ENCODE results near the gene FUT7. TPM values are rescaled to one million over a fixed set of nuclear protein-coding genes. Genes with fewer than 3 reads are reported as not detected.

Gene FUT7
- total and polyA plus RNA-seq, 2 donors from 2014 or later, result 0.60 TPM; not detected in 1

GRCh38 chr9:137038916-137039315, 7.0 kb upstream of the FUT7 start:
- H3K4me1 ChIP-seq (ENCODE audit: control insufficient read depth in 2 of 3, insufficient read depth in 2 of 3, low read depth in 1 of 3, low read length in 3 of 3), result peaks cover 0 to 8% (median 0%) of the 10 kb centered on the region in 3 donors
- H3K36me3 ChIP-seq (ENCODE audit: control insufficient read depth in 2 of 3, insufficient read depth in 3 of 3, low read length in 3 of 3), result no peaks in the 10 kb centered on the region
- no peaks in the 10 kb centered on the region for H3K27me3 ChIP-seq (ENCODE audit: control insufficient read depth, insufficient read depth, low read length)
- H3K27ac ChIP-seq (ENCODE audit: low read depth in 2 of 2, low read length in 2 of 2), result no peak overlapping the region
- DNase-seq (no peak), FAIRE-seq (no peak)
- H3K9me3 ChIP-seq (ENCODE audit: control insufficient read depth in 2 of 3, insufficient read depth in 1 of 3, low read length in 3 of 3), result no peaks in the 10 kb centered on the region
- no peak overlapping the region for H3K9ac ChIP-seq (ENCODE audit: low read length in 3 of 3)
- TF ChIP-seq CTCF (IDR thresholded peaks at IDR 0.05; ENCODE audit: borderline replicate concordance, extremely low read depth, insufficient read depth), result no peak
- H3K4me3 ChIP-seq (ENCODE audit: low read length in 3 of 3), result no peak overlapping the region
- intact Hi-C loops (cut with DNase I), result loop anchor here (10.0 kb wide), 1 partner anchor 254 kb away; no protein-coding TSS in a partner anchor

- no peak overlapping the region for H3K4me3 ChIP-seq (ENCODE audit: low read length in 3 of 3)
- FAIRE-seq, result no peak
- no peaks in the 10 kb centered on the region for H3K27me3 ChIP-seq (ENCODE audit: control insufficient read depth, insufficient read depth, low read length)
- intact Hi-C loops (cut with DNase I), result loop anchor here (10.0 kb wide), 1 partner anchor 253 kb away; no protein-coding TSS in a partner anchor
- H3K9ac ChIP-seq (ENCODE audit: low read length in 3 of 3), result no peak overlapping the region
- H3K36me3 ChIP-seq (ENCODE audit: control insufficient read depth in 2 of 3, insufficient read depth in 3 of 3, low read length in 3 of 3), result no peaks in the 10 kb centered on the region
- H3K4me1 ChIP-seq (ENCODE audit: control insufficient read depth in 2 of 3, insufficient read depth in 2 of 3, low read depth in 1 of 3, low read length in 3 of 3), result peaks cover 0 to 3% (median 0%) of the 10 kb centered on the region in 3 donors
- no peak for TF ChIP-seq CTCF (IDR thresholded peaks at IDR 0.05; ENCODE audit: borderline replicate concordance, extremely low read depth, insufficient read depth)
- no peak overlapping the region for H3K27ac ChIP-seq (ENCODE audit: low read depth in 2 of 2, low read length in 2 of 2)
- H3K9me3 ChIP-seq (ENCODE audit: control insufficient read depth in 2 of 3, insufficient read depth in 1 of 3, low read length in 3 of 3), result no peaks in the 10 kb centered on the region
- DNase-seq, result no peak
These were observed 5.6 kb upstream of the FUT7 start for GRCh38 chr9:137037483-137037882.

GRCh38 chr9:137037035-137037434, 5.1 kb upstream of the FUT7 start:
- Histone ChIP-seq H3K4me3 (ENCODE audit: low read length in 3 of 3) (no peak overlapping the region), H3K9me3 (ENCODE audit: control insufficient read depth in 2 of 3, insufficient read depth in 1 of 3, low read length in 3 of 3) (no peaks in the 10 kb centered on the region), H3K9ac (ENCODE audit: low read length in 3 of 3) (no peak overlapping the region), H3K27me3 (ENCODE audit: control insufficient read depth, insufficient read depth, low read length) (no peaks in the 10 kb centered on the region), H3K4me1 (ENCODE audit: control insufficient read depth in 2 of 3, insufficient read depth in 2 of 3, low read depth in 1 of 3, low read length in 3 of 3) (peaks cover 0 to 3% (median 0%) of the 10 kb centered on the region in 3 donors), H3K27ac (ENCODE audit: low read depth in 2 of 2, low read length in 2 of 2) (no peak overlapping the region), H3K36me3 (ENCODE audit: control insufficient read depth in 2 of 3, insufficient read depth in 3 of 3, low read length in 3 of 3) (no peaks in the 10 kb centered on the region)
- DNase-seq (no peak), FAIRE-seq (no peak)
- no peak for TF ChIP-seq CTCF (IDR thresholded peaks at IDR 0.05; ENCODE audit: borderline replicate concordance, extremely low read depth, insufficient read depth)
- intact Hi-C loops (cut with DNase I), result loop anchor here (10.0 kb wide), 1 partner anchor 252 kb away; no protein-coding TSS in a partner anchor

- H3K27me3 ChIP-seq (ENCODE audit: control insufficient read depth, insufficient read depth, low read length), result no peaks in the 10 kb centered on the region
- TF ChIP-seq CTCF (IDR thresholded peaks at IDR 0.05; ENCODE audit: borderline replicate concordance, extremely low read depth, insufficient read depth), result no peak
- H3K36me3 ChIP-seq (ENCODE audit: control insufficient read depth in 2 of 3, insufficient read depth in 3 of 3, low read length in 3 of 3), result no peaks in the 10 kb centered on the region
- intact Hi-C loops (cut with DNase I), result loop anchor here (10.0 kb wide), 1 partner anchor 251 kb away; no protein-coding TSS in a partner anchor
- no peak overlapping the region for H3K4me3 ChIP-seq (ENCODE audit: low read length in 3 of 3)
- DNase-seq (no peak), FAIRE-seq (no peak)
- no peak overlapping the region for H3K9ac ChIP-seq (ENCODE audit: low read length in 3 of 3)
- no peak overlapping the region for H3K27ac ChIP-seq (ENCODE audit: low read depth in 2 of 2, low read length in 2 of 2)
- peaks cover 0 to 3% (median 0%) of the 10 kb centered on the region in 3 donors for H3K4me1 ChIP-seq (ENCODE audit: control insufficient read depth in 2 of 3, insufficient read depth in 2 of 3, low read depth in 1 of 3, low read length in 3 of 3)
- no peaks in the 10 kb centered on the region for H3K9me3 ChIP-seq (ENCODE audit: control insufficient read depth in 2 of 3, insufficient read depth in 1 of 3, low read length in 3 of 3)
These were observed 4.0 kb upstream of the FUT7 start for GRCh38 chr9:137035937-137036336.
